Stimulated activated naive CD8-positive, alpha-beta T cell treated with anti-CD3 and anti-CD28 coated beads, Interleukin-15, Interleukin-2, amounts not matched to agents 100 ng/mL and 50 ng/mL, for 24 hours (primary cell): ENCODE data around the gene PGAP6.
"Not testable (repeated sequence)": the region's sequence is repeated elsewhere in the genome, so short reads cannot be mapped to it uniquely, and the experiment has no call there.

ENCODE experiments used
- H3K27ac Mint-ChIP-seq: one replicate; pipeline ENCODE4 v1.8.0; 2021; ENCODE audit warnings: mild to moderate bottlenecking, mixed read lengths
- H3K27me3 Mint-ChIP-seq: one replicate; pipeline ENCODE4 v1.8.0; 2021; ENCODE audit warnings: mixed read lengths
- H3K36me3 Mint-ChIP-seq: one replicate; pipeline ENCODE4 v1.8.0; 2021; ENCODE audit warnings: low read depth, mixed read lengths
- H3K4me1 Mint-ChIP-seq: one replicate; pipeline ENCODE4 v1.8.0; 2021; ENCODE audit warnings: low read depth, mixed read lengths
- H3K4me3 Mint-ChIP-seq: one replicate; pipeline ENCODE4 v1.8.0; 2021; ENCODE audit warnings: mild to moderate bottlenecking, mixed read lengths
- H3K9me3 Mint-ChIP-seq: one replicate; pipeline ENCODE4 v1.8.0; 2021; ENCODE audit warnings: mixed read lengths

PGAP6 gene

DNA sequence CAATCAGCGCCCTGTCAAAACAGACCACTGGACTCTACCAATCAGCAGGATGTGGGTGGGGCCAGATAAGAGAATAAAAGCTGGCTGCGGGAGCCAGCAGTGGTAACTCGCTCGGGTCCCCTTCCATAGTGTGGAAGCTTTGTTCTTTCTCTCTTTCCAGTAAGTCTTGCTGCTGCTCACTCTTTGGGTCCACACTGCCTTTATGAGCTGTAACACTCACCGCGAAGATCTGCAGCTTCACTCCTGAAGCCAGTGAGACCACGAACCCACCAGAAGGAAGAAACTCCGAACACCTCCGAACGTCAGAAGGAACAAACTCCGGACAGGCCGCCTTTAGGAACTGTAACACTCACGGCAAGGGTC is 39.8 kb downstream of the PGAP6 start:
- peaks cover 39% of the 10 kb centered on the region for H3K36me3 Mint-ChIP-seq
- H3K9me3 Mint-ChIP-seq, H3K4me3 Mint-ChIP-seq, H3K27me3 Mint-ChIP-seq: not testable (repeated sequence)
- peaks cover 78% of the 10 kb centered on the region for H3K4me1 Mint-ChIP-seq
- peak overlapping the region; percentile 61 for H3K27ac Mint-ChIP-seq

DNA sequence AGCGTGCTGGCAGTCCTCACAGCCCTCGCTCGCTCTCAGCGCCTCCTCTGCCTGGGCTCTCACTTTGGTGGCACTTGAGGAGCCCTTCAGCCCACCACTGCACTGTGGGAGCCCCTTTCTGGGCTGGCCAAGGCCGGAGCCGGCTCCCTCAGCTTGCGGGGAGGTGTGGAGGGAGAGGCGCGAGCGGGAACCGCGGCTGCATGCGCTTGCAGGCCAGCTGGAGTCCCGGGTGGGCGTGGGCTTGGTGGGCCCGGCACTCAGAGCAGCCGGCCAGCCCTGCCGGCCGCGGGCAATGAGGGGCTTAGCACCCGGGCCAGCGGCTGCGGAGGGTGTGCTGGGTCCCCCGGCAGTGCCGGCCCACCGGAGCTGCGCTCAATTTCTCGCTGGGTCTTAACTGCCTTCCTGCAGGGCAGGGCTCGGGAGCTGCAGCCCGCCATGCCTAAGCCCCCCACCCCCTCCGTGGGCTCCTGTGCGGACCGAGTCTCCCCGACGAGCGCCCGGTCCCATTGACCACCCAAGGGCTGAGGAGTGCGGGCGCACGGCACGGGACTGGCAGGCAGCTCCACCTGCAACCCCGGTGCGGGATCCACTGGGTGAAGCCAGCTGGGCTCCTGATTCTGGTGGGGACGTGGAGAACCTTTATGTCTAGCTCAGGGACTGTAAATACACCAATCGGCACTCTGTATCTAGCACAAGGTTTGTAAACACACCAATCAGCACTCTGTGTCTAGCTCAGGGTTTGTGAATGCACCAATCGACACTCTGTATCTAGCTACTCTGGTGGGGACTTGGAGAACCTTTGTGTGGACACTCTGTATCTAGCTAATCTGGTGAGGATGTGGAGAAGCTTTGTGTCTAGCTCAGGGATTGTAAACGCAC is 40.4 kb downstream of the PGAP6 start:
- peaks cover 75% of the 10 kb centered on the region for H3K4me1 Mint-ChIP-seq
- not testable (repeated sequence) for H3K27ac Mint-ChIP-seq, H3K4me3 Mint-ChIP-seq, H3K27me3 Mint-ChIP-seq, H3K9me3 Mint-ChIP-seq
- peaks cover 37% of the 10 kb centered on the region for H3K36me3 Mint-ChIP-seq

DNA sequence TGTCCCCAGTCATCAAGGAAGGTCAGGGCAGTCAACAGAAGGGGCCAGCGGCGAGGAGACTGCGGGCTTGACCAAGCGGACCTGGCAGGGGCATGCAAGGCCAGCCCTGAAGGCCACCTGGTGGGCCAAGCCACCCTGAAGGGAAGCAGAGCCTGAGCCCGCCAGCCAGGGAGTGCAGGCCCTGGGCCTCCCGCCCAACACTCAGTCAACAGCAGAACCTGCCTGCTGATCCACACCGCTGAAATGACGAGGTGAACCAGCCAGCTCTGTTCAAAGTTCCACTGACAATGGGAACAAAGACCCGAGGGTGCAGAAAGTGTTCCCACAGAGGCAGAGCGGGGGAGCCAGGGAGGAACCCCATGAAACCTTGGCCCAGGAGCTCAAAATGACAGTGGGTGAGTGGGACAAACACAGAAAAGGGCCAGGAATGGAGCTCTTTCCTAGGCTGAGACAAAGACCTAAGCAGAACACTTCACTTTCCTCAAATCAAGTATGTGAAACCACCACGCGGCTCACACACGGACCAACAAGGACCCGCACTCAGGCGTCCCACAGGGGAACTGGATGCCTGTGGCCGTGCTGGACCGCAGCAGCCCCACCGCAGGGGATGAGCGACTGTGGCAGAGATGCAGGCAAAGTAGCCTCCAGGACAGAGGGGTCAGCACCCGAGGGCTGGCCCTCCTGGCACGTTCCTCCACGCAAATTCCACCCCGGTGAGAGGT is 41.2 kb downstream of the PGAP6 start:
- Mint-ChIP-seq H3K27ac (no peak overlapping the region), H3K27me3 (no peaks in the 10 kb centered on the region), H3K36me3 (peaks cover 29% of the 10 kb centered on the region), H3K9me3 (no peaks in the 10 kb centered on the region), H3K4me3 (peak overlapping the region; percentile 52), H3K4me1 (peaks cover 74% of the 10 kb centered on the region)

DNA sequence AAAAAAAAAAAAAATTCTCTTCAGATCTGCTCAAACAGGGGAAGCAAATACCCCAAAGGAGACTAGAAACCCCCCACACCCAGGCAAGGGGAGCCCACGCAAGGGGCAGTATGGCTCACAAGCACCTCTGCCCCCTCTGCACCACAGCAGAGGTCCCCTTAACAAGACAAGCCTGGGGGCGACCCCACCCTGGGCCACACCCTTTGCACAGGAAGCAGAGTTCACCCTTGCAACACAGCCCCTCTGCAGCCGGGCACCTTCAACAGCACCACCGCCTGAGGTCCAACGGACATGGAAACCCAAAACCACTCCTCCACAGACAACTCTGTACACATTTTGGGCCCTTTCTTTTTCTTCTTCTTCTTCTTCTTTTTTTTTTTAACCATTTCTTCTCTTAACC is 42.1 kb downstream of the PGAP6 start:
- H3K27ac Mint-ChIP-seq, result no peak overlapping the region
- no peaks in the 10 kb centered on the region for H3K9me3 Mint-ChIP-seq
- peaks cover 20% of the 10 kb centered on the region for H3K36me3 Mint-ChIP-seq
- H3K27me3 Mint-ChIP-seq, result no peaks in the 10 kb centered on the region
- peak overlapping the region; percentile 52 for H3K4me3 Mint-ChIP-seq
- peaks cover 73% of the 10 kb centered on the region for H3K4me1 Mint-ChIP-seq

DNA sequence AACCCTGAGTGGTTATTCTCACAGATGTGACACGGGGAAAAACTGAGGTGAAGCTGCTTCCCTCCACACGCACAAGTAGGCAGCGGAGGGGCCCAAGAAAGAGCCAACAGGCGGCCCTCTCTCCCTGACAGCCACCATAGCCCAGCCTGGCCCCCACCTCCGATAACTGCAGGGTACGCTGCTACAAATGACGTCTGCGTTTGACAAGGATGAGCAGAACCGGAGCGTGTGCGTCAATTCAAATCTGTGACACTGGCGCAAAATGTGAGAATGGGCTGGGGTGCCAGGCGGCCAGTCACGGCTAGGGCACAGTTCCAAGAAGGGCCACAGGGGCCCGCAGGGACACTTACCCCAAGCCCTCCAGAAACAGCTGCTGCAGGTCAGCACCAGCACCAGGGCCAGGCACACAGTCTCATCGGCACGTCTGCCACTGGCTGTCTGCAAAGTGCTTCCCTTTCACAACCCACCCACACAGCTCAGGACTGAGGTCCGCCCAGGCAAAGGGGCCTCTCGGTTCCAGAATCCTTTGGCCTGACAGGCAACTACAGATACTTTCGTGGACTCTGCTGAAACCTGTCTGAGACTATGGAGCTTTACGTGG is 43.7 kb downstream of the PGAP6 start:
- H3K4me1 Mint-ChIP-seq, result peaks cover 70% of the 10 kb centered on the region
- H3K4me3 Mint-ChIP-seq, result no peak overlapping the region
- no peak overlapping the region for H3K27ac Mint-ChIP-seq

DNA sequence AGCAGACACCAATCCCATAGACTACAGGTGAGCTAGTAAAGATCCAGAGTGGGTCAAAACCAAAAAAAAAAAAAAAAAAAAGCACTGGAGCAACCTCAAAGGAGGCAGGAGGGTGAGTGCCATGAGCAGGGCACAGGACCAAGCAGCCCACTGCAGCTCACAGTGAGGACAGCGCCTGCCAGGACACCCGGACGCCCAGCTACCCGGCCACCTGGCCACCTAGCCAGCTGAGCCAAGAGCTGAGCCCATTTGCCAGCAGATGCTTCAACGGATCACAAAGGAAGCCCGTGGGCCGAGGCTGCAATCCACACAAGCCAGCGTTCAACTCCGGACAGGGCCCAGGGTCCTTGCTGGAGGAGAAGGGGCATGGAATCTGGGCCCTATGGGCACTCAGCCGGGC is 44.3 kb downstream of the PGAP6 start:
- Mint-ChIP-seq H3K9me3 (no peaks in the 10 kb centered on the region), H3K4me3 (no peak overlapping the region), H3K4me1 (peaks cover 69% of the 10 kb centered on the region), H3K27me3 (no peaks in the 10 kb centered on the region), H3K36me3 (peaks cover 12% of the 10 kb centered on the region), H3K27ac (no peak overlapping the region)

More for the DNA sequence above, 43.7 kb downstream of the PGAP6 start:
- no peaks in the 10 kb centered on the region for H3K9me3 Mint-ChIP-seq
- H3K36me3 Mint-ChIP-seq, result peaks cover 17% of the 10 kb centered on the region
- no peaks in the 10 kb centered on the region for H3K27me3 Mint-ChIP-seq

DNA sequence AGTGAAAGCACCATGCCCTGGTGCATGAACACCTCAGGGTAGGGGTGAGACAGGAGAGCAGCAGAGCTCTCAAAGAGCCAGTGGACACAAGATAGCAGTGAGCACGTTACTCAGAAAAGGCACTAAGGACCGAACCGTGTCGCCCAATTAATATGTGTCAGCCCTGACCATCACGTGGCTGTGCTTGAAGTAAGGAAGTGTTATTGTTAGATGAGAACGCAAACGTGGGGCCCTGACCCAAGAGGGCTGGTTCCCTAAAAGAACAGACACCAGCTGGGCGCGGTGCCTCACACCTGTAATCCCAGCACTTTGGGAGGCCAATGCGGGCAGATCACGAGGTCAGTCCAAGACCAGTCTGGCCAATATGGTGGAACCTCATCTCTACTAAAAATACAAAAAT is 45.5 kb downstream of the PGAP6 start:
- H3K27ac Mint-ChIP-seq, result no peak overlapping the region
- H3K9me3 Mint-ChIP-seq, result no peaks in the 10 kb centered on the region
- no peaks in the 10 kb centered on the region for H3K27me3 Mint-ChIP-seq
- no peak overlapping the region for H3K4me3 Mint-ChIP-seq
- H3K36me3 Mint-ChIP-seq, result peaks cover 5% of the 10 kb centered on the region
- H3K4me1 Mint-ChIP-seq, result peaks cover 69% of the 10 kb centered on the region

DNA sequence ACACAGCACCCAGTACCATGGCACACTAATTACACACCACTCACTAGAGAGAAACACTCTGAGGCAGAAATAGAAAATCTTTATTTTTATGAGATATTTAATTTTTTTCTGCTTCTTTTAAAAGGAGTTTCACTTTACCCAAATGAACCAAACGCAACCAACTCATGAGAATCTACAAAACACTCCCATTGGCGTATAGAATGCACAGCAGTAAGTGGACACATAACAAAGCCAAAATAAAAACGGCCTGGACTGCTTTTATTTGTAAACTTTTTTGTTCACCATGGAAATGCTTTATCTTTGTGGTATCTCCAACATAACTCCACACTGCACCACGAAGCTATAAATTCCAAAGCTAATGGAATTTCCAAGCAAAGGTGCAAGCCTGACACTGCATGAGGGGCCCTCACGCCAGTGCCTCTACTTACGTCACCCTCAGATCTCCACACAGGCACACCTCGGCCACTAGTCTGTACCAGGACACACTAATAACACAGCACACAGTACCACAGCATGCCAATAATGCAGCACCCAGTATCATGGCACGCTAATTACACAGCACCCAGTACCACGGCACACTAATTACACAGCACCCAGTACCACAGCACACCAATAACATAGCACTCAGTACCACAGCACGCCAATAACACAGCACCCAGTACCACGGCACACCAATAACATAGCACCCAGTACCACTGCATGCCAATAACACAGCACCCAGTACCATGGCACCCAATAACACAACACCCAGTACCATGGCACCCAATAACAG is 46.7 kb downstream of the PGAP6 start:
- H3K27me3 Mint-ChIP-seq, H3K9me3 Mint-ChIP-seq, H3K4me3 Mint-ChIP-seq, H3K27ac Mint-ChIP-seq: not testable (repeated sequence)
- Mint-ChIP-seq H3K36me3 (peaks cover 13% of the 10 kb centered on the region), H3K4me1 (peaks cover 73% of the 10 kb centered on the region)

DNA sequence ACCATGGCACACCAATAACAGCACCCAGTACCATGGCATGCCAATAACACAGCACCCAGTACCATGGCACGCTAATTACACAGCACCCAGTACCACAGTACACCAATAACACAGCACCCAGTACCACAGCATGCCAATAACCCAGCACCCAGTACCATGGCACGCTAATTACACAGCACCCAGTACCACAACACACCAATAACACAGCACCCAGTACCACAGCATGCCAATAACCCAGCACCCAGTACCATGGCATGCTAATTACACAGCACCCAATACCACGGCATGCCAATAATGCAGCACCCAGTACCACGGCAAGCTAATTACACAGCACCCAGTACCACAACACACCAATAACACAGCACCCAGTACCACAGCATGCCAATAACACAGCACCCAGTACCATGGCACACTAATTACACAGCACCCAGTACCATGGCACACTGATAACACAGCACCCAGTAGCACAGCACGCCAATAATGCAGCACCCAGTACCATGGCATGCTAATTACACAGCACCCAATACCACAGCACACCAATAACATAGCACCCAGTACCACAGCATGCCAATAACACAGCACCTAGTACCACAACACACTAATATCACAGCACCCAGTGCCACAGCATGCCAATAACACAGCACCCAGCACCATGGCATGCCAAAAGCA is 47.5 kb downstream of the PGAP6 start:
- H3K36me3 Mint-ChIP-seq, H3K9me3 Mint-ChIP-seq, H3K27me3 Mint-ChIP-seq, H3K27ac Mint-ChIP-seq, H3K4me3 Mint-ChIP-seq: not testable (repeated sequence)
- peaks cover 67% of the 10 kb centered on the region for H3K4me1 Mint-ChIP-seq

DNA sequence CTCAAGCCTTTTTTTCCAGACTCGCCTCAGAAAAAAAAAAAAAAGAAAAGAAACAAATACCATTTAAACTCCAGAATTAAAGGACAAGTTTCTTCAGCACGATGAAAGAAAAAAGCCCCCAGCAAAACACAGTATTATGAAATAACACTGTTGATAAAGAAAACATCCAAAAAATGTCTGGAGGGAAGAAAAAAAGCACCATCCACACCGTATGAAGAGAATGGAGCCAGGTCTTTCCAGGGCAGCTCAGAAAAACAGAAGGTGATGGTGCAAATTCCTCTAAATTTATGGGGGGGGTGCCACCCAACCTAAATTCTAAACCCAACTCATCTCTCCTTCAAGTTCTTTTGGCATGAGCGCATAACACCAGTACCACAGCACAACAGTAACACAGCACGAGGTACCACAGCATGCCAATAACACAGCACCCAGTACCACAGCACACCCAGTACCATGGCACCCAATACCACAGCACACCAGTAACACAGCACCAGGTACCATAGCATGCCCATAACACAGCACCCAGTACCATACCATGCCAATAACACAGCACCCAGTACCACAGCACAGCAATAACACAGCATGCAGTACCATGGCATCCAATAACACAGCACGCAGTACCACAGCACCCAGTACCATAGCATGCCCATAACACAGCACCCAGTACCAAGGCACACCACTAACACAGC is 48.2 kb downstream of the PGAP6 start:
- Mint-ChIP-seq H3K36me3 (peaks cover 8% of the 10 kb centered on the region), H3K4me3 (no peak overlapping the region), H3K9me3 (no peaks in the 10 kb centered on the region), H3K4me1 (peaks cover 62% of the 10 kb centered on the region), H3K27ac (no peak overlapping the region), H3K27me3 (no peaks in the 10 kb centered on the region)

DNA sequence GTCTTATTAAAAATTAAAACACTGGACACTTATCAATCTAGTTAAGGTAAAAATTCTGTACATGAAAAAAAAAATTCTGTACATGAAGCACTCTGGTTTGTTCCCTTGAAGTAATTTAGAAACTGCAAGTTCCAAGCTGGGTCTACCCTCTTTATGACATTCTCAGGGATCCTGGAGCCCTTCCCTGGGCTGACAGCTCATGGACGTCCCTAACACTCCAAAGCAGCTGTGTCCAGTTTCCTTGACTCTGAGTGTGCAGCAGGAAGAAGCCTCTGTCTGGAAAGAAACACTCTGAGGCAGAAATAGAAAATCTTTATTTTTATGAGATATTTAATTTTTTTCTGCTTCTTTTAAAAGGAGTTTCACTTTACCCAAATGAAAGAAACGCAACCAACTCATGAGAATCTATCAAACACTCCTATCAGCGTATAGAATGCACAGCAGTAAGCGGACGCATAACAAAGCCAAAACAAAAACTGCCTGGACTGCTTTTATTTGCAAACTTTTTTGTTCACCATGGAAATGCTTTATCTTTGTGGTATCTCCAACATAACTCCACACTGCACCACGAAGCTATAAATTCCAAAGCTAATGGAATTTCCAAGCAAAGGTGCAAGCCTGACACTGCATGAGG is 50.5 kb downstream of the PGAP6 start:
- H3K27ac Mint-ChIP-seq, H3K36me3 Mint-ChIP-seq, H3K27me3 Mint-ChIP-seq, H3K4me3 Mint-ChIP-seq, H3K9me3 Mint-ChIP-seq: not testable (repeated sequence)
- peaks cover 64% of the 10 kb centered on the region for H3K4me1 Mint-ChIP-seq

DNA sequence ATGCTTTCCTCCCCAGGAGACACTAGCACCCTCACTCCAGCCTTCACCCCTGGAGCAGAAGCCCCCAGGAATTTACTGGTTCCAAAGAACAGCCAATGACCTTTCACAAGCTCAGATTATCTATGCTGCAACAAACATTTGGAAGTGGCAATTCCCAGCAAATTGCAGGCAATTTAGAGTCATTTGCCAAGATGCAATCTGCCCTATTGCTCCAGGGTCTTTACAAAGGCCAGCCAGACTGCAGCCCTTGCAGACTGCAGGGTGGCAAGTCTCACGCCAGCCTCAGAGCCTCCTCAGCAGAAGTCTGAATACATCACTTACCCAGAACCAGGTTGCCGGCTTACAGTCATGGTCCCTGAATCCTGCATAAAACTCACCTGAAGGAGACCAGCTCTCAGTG is 51.0 kb downstream of the PGAP6 start:
- H3K9me3 Mint-ChIP-seq, result no peaks in the 10 kb centered on the region
- no peak overlapping the region for H3K4me3 Mint-ChIP-seq
- H3K27ac Mint-ChIP-seq, result no peak overlapping the region
- H3K36me3 Mint-ChIP-seq, result peaks cover 8% of the 10 kb centered on the region
- H3K27me3 Mint-ChIP-seq, result no peaks in the 10 kb centered on the region
- peaks cover 63% of the 10 kb centered on the region for H3K4me1 Mint-ChIP-seq

DNA sequence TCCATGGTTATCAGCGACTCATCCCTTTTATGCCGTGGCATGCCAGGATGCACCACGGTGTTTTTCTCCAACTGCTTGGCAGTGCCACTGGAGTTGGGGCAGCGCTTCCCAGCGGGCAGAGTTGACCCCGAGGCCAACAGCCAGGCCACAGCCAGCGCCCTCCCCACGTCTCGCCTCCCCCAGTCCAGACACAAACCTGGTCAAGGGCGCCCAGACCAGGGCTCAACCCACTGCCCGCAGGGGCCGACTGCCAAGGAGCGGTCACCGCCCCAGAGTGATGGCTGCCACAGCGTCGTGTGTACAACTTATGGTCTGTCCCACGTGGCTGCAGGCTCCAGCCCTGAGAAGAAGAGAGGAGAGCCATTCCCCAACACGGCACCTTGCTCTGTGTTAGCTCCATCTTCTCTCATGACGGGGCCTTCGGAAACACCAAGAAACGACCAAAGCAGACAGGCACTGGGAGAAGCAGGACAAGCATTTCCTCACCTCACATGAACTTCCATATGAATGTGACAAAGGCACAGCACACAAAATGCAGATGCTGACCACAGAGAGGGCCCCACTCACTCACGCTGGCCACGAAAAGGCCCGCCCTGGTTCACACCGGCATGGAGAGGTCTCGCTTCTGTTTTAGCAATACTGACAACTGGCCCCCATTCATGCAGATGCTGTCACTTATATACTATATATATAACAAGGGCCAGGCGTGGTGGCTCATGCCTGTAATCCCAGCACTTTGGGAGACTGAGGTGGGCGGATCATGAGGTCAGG is 56.2 kb downstream of the PGAP6 start:
- H3K27ac Mint-ChIP-seq, result peak overlapping the region; percentile 68
- no peaks in the 10 kb centered on the region for H3K9me3 Mint-ChIP-seq
- H3K36me3 Mint-ChIP-seq, result peaks cover 5% of the 10 kb centered on the region
- peak overlapping the region; percentile 66 for H3K4me3 Mint-ChIP-seq
- H3K4me1 Mint-ChIP-seq, result peaks cover 63% of the 10 kb centered on the region
- no peaks in the 10 kb centered on the region for H3K27me3 Mint-ChIP-seq
